DND-41 (cell line): ENCODE data around the gene TET1.

Source experiments
- CTCF ChIP-seq: IDR thresholded peaks from 2 replicates; pipeline ENCODE4 v1.5.1; 2012; ENCODE audit warnings: borderline replicate concordance, low read length, moderate library complexity, mild to moderate bottlenecking; ENCODE audit not compliant: poor library complexity, severe bottlenecking; ENCODE audit errors: extremely low read depth
- EZH2 ChIP-seq: IDR thresholded peaks from 3 replicates; pipeline ENCODE4 v1.6.1; 2012; ENCODE audit warnings: borderline replicate concordance, low read depth, mild to moderate bottlenecking, moderate library complexity, low read length, inconsistent platforms; ENCODE audit not compliant: severe bottlenecking

- TF ChIP-seq EZH2 (no peak), CTCF (no peak)
These were observed 6.2 kb downstream of the TET1 start for GRCh38 chr10:68566351-68566750.
